HG02759 (cell line): ENCODE results near the gene CDCA3.
"Not testable (repeated sequence)": the region's sequence is repeated elsewhere in the genome, so short reads cannot be mapped to it uniquely, and the experiment has no call there.

Experiments used
- ATAC-seq: cut with Tn5 transposase; IDR thresholded peaks from one replicate; pipeline ENCODE4 v1.9.1; 2021; ENCODE audit warnings: mild to moderate bottlenecking, moderate library complexity; ENCODE audit not compliant: unreplicated experiment

CDCA3 gene

GRCh38 chr12:6872073-6873048 lies 21.3 kb upstream of the CDCA3 start:
- no peak for ATAC-seq

- ATAC-seq: no peak
Observed at GRCh38 chr12:6871052-6871957, 20.2 kb upstream of the CDCA3 start.

- not testable (repeated sequence) for ATAC-seq
Observed at GRCh38 chr12:6870304-6870703, 19.2 kb upstream of the CDCA3 start.

- ATAC-seq: no peak
Observed at GRCh38 chr12:6869049-6870021, 18.2 kb upstream of the CDCA3 start.

GRCh38 chr12:6868211-6869048 lies 17.3 kb upstream of the CDCA3 start:
- ATAC-seq: no peak

GRCh38 chr12:6867413-6868210 lies 16.5 kb upstream of the CDCA3 start, which contains the start of gene TPI1:
TSS of gene TPI1 (plus strand) at chr12:6867531. CDS start at chr12:6867567, 36 bp downstream.
- ATAC-seq: peak; percentile 65

- ATAC-seq: peak; percentile 18
Observed at GRCh38 chr12:6866920-6867412, 15.9 kb upstream of the CDCA3 start.

- ATAC-seq: no peak
Observed at GRCh38 chr12:6866163-6866919, 15.3 kb upstream of the CDCA3 start.

GRCh38 chr12:6865307-6865706 lies 14.2 kb upstream of the CDCA3 start:
- ATAC-seq: not testable (repeated sequence)

- ATAC-seq: no peak
Observed at GRCh38 chr12:6863586-6864321, 12.7 kb upstream of the CDCA3 start.

- no peak for ATAC-seq
Observed at GRCh38 chr12:6863033-6863432, 11.9 kb upstream of the CDCA3 start.

GRCh38 chr12:6861391-6861790 lies 10.3 kb upstream of the CDCA3 start:
- no peak for ATAC-seq

- no peak for ATAC-seq
Observed at GRCh38 chr12:6860942-6861341, 9.9 kb upstream of the CDCA3 start.

GRCh38 chr12:6860116-6860515 lies 9.0 kb upstream of the CDCA3 start:
- no peak for ATAC-seq

- no peak for ATAC-seq
Observed at GRCh38 chr12:6858799-6859198, 7.7 kb upstream of the CDCA3 start.

GRCh38 chr12:6855322-6855721 lies 4.2 kb upstream of the CDCA3 start:
- no peak for ATAC-seq

GRCh38 chr12:6854036-6854435 lies 3.0 kb upstream of the CDCA3 start:
- no peak for ATAC-seq
